ENCODE data around the gene PLSCR3. TPM values are rescaled to one million over a fixed set of nuclear protein-coding genes. Genes with fewer than 3 reads are reported as not detected.

The PLSCR3 gene
- total RNA-seq, 2 experiments from 2014 or later, result 15.3 to 23.1 TPM

GRCh38 chr17:7427549-7427948, 33.2 kb upstream of the PLSCR3 start:
- Histone ChIP-seq H2AFZ (ENCODE audit: low read length) (no peak overlapping the region), H3K27ac (ENCODE audit: low read depth, low read length, poor library complexity, severe bottlenecking) (no peak overlapping the region), H3K4me2 (ENCODE audit: low read length) (no peak overlapping the region), H3K79me2 (ENCODE audit: insufficient read depth, low read depth, low read length) (no peaks in the 10 kb centered on the region), H3K4me3 (ENCODE audit: low read depth, low read length, poor library complexity, severe bottlenecking) (no peak overlapping the region), H3K36me3 (ENCODE audit: insufficient read depth, low read length) (no peaks in the 10 kb centered on the region), H3K4me1 (ENCODE audit: insufficient read depth, low read length, poor library complexity, severe bottlenecking) (no peaks in the 10 kb centered on the region), H3K9me3 (ENCODE audit: low read length) (no peaks in the 10 kb centered on the region), H3K9me2 (ENCODE audit: insufficient read depth, low read length) (no peaks in the 10 kb centered on the region), H4K20me1 (ENCODE audit: insufficient read depth, low read length) (no peaks in the 10 kb centered on the region)
- intact Hi-C loops (cut with micrococcal nuclease; ENCODE audit: unreplicated experiment), result no loop called here
- POLR2A ChIA-PET, result interaction anchor here (0.6 kb wide), 1 partner anchor 13 kb away, joined by 5 read pairs; no protein-coding TSS in a partner anchor
- TF ChIP-seq EZH2phosphoT487 (IDR thresholded peaks at IDR 0.05; ENCODE audit: borderline replicate concordance, low read depth, low read length) (no peak), CTCF (conservative IDR thresholded peaks at IDR 0.05; ENCODE audit: low read length) (no peak)
- no TSS peak for BruUV-seq (replicated peaks)
- no peak for DNase-seq (ENCODE audit: low spot score)
- CTCF ChIA-PET (ENCODE audit: unreplicated experiment), result no interaction called here

- Histone ChIP-seq H3K4me2 (ENCODE audit: low read length) (no peak overlapping the region), H2AFZ (ENCODE audit: low read length) (no peak overlapping the region), H3K4me3 (ENCODE audit: low read depth, low read length, poor library complexity, severe bottlenecking) (no peak overlapping the region), H3K27ac (ENCODE audit: low read depth, low read length, poor library complexity, severe bottlenecking) (no peak overlapping the region), H4K20me1 (ENCODE audit: insufficient read depth, low read length) (no peaks in the 10 kb centered on the region), H3K79me2 (ENCODE audit: insufficient read depth, low read depth, low read length) (no peaks in the 10 kb centered on the region), H3K9me3 (ENCODE audit: low read length) (no peaks in the 10 kb centered on the region), H3K9me2 (ENCODE audit: insufficient read depth, low read length) (no peaks in the 10 kb centered on the region), H3K36me3 (ENCODE audit: insufficient read depth, low read length) (no peaks in the 10 kb centered on the region), H3K4me1 (ENCODE audit: insufficient read depth, low read length, poor library complexity, severe bottlenecking) (no peaks in the 10 kb centered on the region)
- POLR2A ChIA-PET, result interaction anchor here (0.6 kb wide), 1 partner anchor 13 kb away, joined by 5 read pairs; no protein-coding TSS in a partner anchor
- no peak for DNase-seq (ENCODE audit: low spot score)
- TF ChIP-seq CTCF (conservative IDR thresholded peaks at IDR 0.05; ENCODE audit: low read length) (no peak), EZH2phosphoT487 (IDR thresholded peaks at IDR 0.05; ENCODE audit: borderline replicate concordance, low read depth, low read length) (no peak)
- intact Hi-C loops (cut with micrococcal nuclease; ENCODE audit: unreplicated experiment), result no loop called here
- no TSS peak for BruUV-seq (replicated peaks)
- CTCF ChIA-PET (ENCODE audit: unreplicated experiment), result no interaction called here
These were observed 32.7 kb upstream of the PLSCR3 start for GRCh38 chr17:7426896-7427489.

- Histone ChIP-seq H2AFZ (ENCODE audit: low read length) (no peak overlapping the region), H3K79me2 (ENCODE audit: insufficient read depth, low read depth, low read length) (no peaks in the 10 kb centered on the region), H3K36me3 (ENCODE audit: insufficient read depth, low read length) (no peaks in the 10 kb centered on the region), H3K4me1 (ENCODE audit: insufficient read depth, low read length, poor library complexity, severe bottlenecking) (no peaks in the 10 kb centered on the region), H4K20me1 (ENCODE audit: insufficient read depth, low read length) (no peaks in the 10 kb centered on the region), H3K27ac (ENCODE audit: low read depth, low read length, poor library complexity, severe bottlenecking) (no peak overlapping the region), H3K9me3 (ENCODE audit: low read length) (no peaks in the 10 kb centered on the region), H3K4me3 (ENCODE audit: low read depth, low read length, poor library complexity, severe bottlenecking) (no peak overlapping the region), H3K9me2 (ENCODE audit: insufficient read depth, low read length) (no peaks in the 10 kb centered on the region), H3K4me2 (ENCODE audit: low read length) (no peak overlapping the region)
- intact Hi-C loops (cut with micrococcal nuclease; ENCODE audit: unreplicated experiment), result no loop called here
- TF ChIP-seq CTCF (conservative IDR thresholded peaks at IDR 0.05; ENCODE audit: low read length), result no peak
- TF ChIP-seq EZH2phosphoT487 (IDR thresholded peaks at IDR 0.05; ENCODE audit: borderline replicate concordance, low read depth, low read length), result no peak
- BruUV-seq (replicated peaks), result no TSS peak
- POLR2A ChIA-PET, result no interaction called here
- DNase-seq (ENCODE audit: low spot score), result no peak
- CTCF ChIA-PET (ENCODE audit: unreplicated experiment), result no interaction called here
These were observed 32.0 kb upstream of the PLSCR3 start for GRCh38 chr17:7426203-7426863.

Measured in OCI-LY7 (cell line).